Epidermal melanocyte (primary cell): ENCODE measurements around the gene NPBWR2.
"Not testable (repeated sequence)": the region's sequence is repeated elsewhere in the genome, so short reads cannot be mapped to it uniquely, and the experiment has no call there.

Experiments used
- DNase-seq: peaks from one replicate; pipeline ENCODE4 v3.0.0; 2011; ENCODE audit warnings: low spot score; ENCODE audit not compliant: insufficient read length

NPBWR2 gene

GRCh38 chr20:64119301-64119680, 11.9 kb upstream of the NPBWR2 start:
- no peak for DNase-seq

DNA sequence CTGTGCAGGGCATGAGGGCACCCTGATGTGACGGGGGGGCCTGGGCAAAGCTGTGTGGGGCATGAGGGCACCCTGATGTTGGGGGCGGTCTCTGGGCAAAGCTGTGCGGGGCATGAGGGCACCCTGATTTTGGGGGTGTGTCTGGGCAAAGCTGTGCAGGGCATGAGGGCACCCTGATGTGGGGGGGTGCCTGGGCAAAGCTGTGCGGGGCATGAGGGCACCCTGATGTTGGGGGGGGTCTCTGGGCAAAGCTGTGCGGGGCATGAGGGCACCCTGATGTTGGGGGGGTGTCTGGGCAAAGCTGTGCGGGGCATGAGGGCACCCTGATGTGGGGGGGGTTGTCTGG, 10.0 kb upstream of the NPBWR2 start:
- not testable (repeated sequence) for DNase-seq

- DNase-seq = no peak
Measured at GRCh38 chr20:64116541-64117431, 9.4 kb upstream of the NPBWR2 start.

DNA sequence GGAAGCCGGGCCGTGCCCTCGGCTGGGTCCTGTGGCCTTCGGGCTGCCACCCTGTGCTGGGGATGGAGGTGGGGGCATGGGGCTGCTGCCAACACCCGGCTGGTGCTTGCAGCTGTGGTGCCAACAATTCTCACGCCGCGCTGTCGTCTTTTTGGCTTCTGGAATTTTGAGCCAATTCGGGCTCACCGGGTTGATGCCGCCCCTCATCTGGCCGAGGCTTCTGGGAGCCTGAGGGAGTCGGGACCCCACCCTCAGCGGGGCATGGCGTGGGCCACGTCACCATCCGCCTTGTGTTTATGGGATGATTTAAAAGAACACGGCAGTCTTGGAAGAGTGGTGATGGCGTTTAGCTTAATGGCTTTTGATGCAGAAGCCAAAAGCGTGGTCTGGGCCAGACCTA, 8.7 kb upstream of the NPBWR2 start:
- no peak for DNase-seq

GRCh38 chr20:64115171-64115911, 8.0 kb upstream of the NPBWR2 start:
- DNase-seq = no peak

DNA sequence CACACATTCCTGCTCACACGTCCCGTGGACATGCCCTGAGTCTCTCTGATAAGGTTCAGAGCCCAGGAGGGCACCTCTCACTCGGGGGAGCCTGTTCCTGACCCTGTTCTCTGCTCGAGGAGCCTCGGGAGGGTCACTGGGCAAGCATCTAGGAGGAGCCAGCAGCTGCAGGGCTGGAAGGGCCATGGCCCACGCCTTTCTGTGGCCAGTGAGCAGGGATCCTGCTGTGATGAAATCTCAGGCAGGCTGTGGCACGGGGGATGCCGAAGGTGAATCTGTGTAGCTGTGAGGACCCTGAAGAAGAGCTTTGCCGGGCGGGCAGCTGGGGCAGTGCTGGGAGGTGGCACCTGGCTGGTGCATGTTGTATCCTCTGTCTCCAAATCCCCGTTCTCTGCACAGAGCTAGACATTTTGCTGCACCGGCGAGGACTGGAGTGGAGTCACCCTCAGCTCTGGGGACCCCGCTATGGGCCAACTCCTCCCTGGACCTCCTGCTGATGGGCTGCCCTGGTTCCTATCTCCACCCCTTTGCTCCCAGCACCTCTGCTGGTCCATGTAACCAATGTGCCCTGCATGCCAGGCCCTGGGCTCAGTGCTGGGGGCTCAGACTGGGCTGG, 7.1 kb upstream of the NPBWR2 start:
- no peak for DNase-seq

DNA sequence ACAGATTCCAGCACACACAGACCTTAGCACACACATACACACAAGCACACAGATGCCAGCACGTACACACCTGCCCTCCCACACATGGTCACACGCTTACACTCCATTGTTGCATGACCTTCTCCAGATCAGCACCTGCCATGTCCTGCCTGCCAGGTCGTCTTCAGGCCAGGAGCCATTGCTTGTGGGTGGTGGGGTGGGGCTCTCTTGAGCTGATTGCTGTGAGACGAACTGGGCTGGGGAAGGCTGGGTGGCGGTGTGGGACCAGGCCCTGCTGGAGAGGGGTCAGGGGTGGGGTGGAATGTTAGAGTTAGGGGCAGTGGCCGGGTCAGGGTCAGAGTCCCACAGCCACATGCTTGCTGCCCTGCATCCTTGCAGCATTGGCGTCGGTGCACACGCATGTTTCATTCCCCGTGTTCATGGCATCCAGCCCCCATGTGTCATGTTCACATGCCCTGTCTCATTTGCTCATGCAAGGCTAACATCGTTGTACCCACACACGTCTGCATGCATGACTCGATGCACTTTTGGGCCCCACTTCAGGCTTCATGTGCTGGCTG, 6.5 kb upstream of the NPBWR2 start:
- no peak for DNase-seq

GRCh38 chr20:64113444-64113775, 6.0 kb upstream of the NPBWR2 start:
- no peak for DNase-seq

DNA sequence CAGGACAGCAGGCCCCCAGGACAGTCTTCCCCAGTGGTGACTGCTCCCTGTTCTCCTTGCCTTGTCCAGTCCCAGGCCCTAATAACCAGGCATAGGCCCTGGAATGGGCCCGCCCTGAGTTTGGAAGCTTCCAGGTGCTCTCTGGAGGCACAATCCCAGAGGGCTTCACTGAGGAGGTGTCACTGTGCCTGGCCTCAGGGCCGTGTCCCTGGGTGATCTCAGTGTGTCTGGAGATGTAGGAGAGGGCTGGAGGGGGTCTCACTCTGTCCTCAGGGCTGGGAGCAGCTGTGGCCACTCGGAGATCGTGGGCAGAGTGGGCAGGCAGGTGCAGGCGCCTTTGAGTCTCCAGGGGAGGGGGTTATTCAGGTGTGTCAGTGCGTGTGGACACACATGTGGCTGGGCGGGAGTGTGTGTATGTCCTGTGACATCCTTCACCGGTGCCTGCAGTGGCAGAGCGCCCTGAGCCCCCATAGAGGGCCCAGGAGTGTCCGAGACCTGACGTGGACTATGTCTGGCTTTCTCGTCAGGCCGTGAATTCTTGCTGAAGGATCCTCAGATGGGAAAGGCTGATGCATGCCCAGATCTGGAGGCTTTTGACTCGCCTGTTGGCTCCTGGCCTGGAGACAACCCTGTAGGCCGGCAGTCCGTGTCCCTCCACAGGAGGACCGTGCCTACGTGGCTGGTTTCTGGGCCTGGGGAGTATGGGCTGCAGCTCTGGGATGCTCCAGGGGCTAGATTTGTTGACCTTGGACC, 5.5 kb upstream of the NPBWR2 start:
- DNase-seq = no peak

GRCh38 chr20:64111841-64112641, 4.7 kb upstream of the NPBWR2 start:
- no peak for DNase-seq

GRCh38 chr20:64110411-64111068, 3.2 kb upstream of the NPBWR2 start:
- DNase-seq = no peak

DNA sequence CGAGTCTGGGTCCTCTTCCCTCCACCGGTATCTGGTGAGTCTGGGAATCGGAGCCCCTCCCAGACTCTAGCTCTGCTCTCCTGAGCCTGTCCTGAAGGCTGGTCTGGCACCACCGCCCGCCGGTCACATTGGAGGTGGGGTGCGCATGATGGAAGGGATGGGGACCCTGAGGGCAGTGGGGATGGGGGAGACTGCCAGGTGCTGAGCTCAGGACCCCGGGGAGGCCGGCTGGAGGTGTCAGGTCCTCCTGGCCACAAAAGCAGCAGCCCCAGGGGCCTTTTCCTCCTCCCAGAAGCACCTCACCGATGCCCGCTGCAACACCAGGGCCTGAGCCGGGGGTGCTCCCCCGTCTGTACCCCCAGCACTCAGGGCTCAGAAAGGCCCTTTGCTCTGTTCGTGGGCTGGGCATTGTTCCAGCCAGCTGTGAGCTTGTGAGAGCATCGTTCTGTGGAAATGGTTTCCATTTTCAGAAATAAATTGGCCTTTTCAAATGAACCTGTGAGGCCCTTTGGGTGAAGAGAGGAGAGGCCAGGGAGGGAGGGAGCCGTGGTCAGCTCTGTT, 2.5 kb upstream of the NPBWR2 start:
- no peak for DNase-seq

DNA sequence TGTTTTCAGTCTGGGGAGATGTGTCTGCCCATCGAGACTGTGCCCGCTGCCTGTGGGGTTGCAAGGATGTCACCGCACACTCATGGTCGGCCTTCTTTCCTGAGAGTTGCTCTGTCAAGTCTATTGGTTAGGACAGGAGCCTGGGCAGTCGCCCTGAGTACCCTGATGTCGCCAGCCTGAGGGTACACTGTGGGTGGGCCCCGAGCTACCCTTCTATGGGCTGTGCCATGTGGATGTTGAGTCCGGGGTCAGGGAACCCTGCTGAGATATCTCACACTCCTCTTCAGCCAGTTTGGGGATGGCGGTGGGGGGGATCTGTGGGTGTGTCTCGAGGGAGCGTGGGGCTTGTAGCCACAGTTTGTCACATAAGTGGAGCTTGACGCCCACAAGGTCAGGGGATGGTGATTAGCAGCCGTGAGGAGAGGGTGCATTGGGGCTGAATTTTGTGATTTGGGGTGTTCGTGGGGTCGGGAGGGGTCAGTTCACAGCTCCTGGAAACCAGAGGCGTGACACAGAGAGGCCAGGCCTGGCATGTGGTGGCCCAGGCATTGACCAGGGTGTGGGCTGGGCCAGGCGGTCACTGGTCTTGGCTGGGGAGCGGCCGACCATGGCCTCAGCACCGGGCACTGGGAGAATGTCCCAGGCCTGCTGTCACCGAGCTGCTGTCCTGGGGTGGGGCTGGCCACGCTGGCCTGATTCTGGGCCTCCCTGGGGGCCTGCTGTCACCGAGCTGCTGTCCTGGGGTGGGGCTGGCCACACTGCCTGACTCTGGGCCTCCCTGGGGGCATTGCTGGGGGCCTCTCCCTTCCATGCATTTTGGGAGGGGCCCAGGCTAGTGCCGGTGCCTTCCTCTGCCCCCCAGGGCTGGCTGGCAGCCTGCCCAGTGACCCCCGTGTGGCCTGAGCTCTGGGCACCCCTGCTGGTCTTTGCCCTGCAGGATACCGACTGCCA, 1.6 kb upstream of the NPBWR2 start:
- no peak for DNase-seq

GRCh38 chr20:64107736-64108457, 532 bp upstream of the NPBWR2 start:
- no peak for DNase-seq

- no peak for DNase-seq
Measured at GRCh38 chr20:64106435-64106961, 867 bp downstream of the NPBWR2 start.

- DNase-seq = no peak
Measured at GRCh38 chr20:64105846-64106434, 1.4 kb downstream of the NPBWR2 start.
